Astrocyte (in vitro differentiated cells and primary cell): Measurements from ENCODE around the gene APLNR.

Experiments
- CTCF ChIP-seq: IDR thresholded peaks from 2 replicates; pipeline ENCODE4 v1.5.1; 2011; ENCODE audit warnings: low read depth, mild to moderate bottlenecking, inconsistent platforms, low read length, moderate library complexity; ENCODE audit not compliant: insufficient read depth
- EZH2 ChIP-seq: IDR thresholded peaks from 2 replicates; pipeline ENCODE4 v1.6.1; 2012; ENCODE audit warnings: mild to moderate bottlenecking, low read length, inconsistent platforms; ENCODE audit not compliant: insufficient read depth

- TF ChIP-seq EZH2: no peak
- TF ChIP-seq CTCF: no peak
Observed at GRCh38 chr11:57239348-57239747, 2.3 kb upstream of the APLNR start.
